WTC11 (cell line): ENCODE data around the gene ZNF423.

Experiments
- CREB1 ChIP-seq: sonication (generic); formaldehyde crosslinking; IDR thresholded peaks from 2 replicates; pipeline ENCODE4 v1.8.0; 2023; ENCODE audit warnings: mild to moderate bottlenecking, missing genetic modification reagents
- ETV6 ChIP-seq: sonication (generic); formaldehyde crosslinking; IDR thresholded peaks from 2 replicates; pipeline ENCODE4 v1.8.1; 2022; ENCODE audit warnings: mild to moderate bottlenecking, missing genetic modification reagents
- FOXJ3 ChIP-seq: sonication (generic); formaldehyde crosslinking; IDR thresholded peaks from 2 replicates; pipeline ENCODE4 v1.9.0; 2021; ENCODE audit warnings: missing genetic modification reagents, mild to moderate bottlenecking, borderline replicate concordance
- FOXK1 ChIP-seq: sonication (generic); formaldehyde crosslinking; IDR thresholded peaks from 2 replicates; pipeline ENCODE4 v1.8.0; 2022; ENCODE audit warnings: mild to moderate bottlenecking, moderate library complexity, missing genetic modification reagents
- GRHL2 ChIP-seq: fragments of 250-450 bp; sonication (Bioruptor Pico); IDR thresholded peaks from 2 replicates; pipeline ENCODE4 v1.8.0; 2022; ENCODE audit warnings: mild to moderate bottlenecking, moderate library complexity; ENCODE audit not compliant: insufficient replicate concordance, severe bottlenecking
- TF ChIP-seq, protein P1 (sequence below): sonication (generic); formaldehyde crosslinking; IDR thresholded peaks from 2 replicates; pipeline ENCODE4 v1.8.0; 2022; ENCODE audit warnings: mild to moderate bottlenecking, missing genetic modification reagents
- TF ChIP-seq, protein P2 (sequence below): sonication (generic); formaldehyde crosslinking; IDR thresholded peaks from 2 replicates; pipeline ENCODE4 v1.8.1; 2022; ENCODE audit warnings: mild to moderate bottlenecking, moderate library complexity, missing genetic modification reagents
- TF ChIP-seq, protein P3 (sequence below): fragments of 200-600 bp; IDR thresholded peaks from 2 replicates; pipeline ENCODE4 v1.8.0; 2022; ENCODE audit warnings: antibody characterized with exemption
- TF ChIP-seq, protein P4 (sequence below): sonication (generic); formaldehyde crosslinking; IDR thresholded peaks from 2 replicates; pipeline ENCODE4 v1.8.1; 2022; ENCODE audit warnings: low read depth, missing genetic modification reagents, borderline replicate concordance
- TF ChIP-seq, protein P5 (sequence below): sonication (generic); formaldehyde crosslinking; IDR thresholded peaks from 2 replicates; pipeline ENCODE4 v1.8.1; 2022; ENCODE audit warnings: mild to moderate bottlenecking, missing genetic modification reagents, moderate library complexity, borderline replicate concordance
- TF ChIP-seq, protein P6 (sequence below): sonication (generic); formaldehyde crosslinking; IDR thresholded peaks from 2 replicates; pipeline ENCODE4 v1.8.0; 2022; ENCODE audit warnings: missing genetic modification reagents
- TF ChIP-seq, protein P7 (sequence below): sonication (generic); formaldehyde crosslinking; IDR thresholded peaks from 2 replicates; pipeline ENCODE4 v1.8.1; 2023; ENCODE audit warnings: mild to moderate bottlenecking, missing genetic modification reagents, moderate library complexity

DNA sequence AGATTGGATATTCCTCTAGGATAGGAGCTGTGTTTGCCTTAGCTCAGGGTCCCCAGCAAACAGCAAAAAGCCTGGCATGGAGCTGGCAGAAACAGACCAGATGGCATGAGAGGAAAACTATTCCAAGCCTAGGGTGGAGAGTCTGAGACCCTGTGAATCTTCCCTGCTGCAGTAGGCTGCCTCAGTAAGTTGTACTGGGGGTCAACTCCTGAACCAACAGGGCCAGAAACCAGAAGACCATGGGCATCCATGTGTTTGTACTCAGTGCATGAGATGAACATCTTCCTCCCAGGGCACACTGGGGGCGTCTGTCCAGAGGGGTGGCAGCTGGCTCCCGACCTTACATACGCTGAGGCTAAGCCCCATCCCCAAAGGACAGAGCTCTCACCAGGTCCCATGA lies 267.9 kb downstream of the ZNF423 start:
- TF ChIP-seq, protein P1, sequence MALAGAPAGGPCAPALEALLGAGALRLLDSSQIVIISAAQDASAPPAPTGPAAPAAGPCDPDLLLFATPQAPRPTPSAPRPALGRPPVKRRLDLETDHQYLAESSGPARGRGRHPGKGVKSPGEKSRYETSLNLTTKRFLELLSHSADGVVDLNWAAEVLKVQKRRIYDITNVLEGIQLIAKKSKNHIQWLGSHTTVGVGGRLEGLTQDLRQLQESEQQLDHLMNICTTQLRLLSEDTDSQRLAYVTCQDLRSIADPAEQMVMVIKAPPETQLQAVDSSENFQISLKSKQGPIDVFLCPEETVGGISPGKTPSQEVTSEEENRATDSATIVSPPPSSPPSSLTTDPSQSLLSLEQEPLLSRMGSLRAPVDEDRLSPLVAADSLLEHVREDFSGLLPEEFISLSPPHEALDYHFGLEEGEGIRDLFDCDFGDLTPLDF: no peak
- no peak for TF ChIP-seq FOXJ3
- TF ChIP-seq, protein P2, sequence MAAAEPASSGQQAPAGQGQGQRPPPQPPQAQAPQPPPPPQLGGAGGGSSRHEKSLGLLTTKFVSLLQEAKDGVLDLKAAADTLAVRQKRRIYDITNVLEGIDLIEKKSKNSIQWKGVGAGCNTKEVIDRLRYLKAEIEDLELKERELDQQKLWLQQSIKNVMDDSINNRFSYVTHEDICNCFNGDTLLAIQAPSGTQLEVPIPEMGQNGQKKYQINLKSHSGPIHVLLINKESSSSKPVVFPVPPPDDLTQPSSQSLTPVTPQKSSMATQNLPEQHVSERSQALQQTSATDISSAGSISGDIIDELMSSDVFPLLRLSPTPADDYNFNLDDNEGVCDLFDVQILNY (CRISPR knock-in tag): no peak
- TF ChIP-seq, protein P3, sequence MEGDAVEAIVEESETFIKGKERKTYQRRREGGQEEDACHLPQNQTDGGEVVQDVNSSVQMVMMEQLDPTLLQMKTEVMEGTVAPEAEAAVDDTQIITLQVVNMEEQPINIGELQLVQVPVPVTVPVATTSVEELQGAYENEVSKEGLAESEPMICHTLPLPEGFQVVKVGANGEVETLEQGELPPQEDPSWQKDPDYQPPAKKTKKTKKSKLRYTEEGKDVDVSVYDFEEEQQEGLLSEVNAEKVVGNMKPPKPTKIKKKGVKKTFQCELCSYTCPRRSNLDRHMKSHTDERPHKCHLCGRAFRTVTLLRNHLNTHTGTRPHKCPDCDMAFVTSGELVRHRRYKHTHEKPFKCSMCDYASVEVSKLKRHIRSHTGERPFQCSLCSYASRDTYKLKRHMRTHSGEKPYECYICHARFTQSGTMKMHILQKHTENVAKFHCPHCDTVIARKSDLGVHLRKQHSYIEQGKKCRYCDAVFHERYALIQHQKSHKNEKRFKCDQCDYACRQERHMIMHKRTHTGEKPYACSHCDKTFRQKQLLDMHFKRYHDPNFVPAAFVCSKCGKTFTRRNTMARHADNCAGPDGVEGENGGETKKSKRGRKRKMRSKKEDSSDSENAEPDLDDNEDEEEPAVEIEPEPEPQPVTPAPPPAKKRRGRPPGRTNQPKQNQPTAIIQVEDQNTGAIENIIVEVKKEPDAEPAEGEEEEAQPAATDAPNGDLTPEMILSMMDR: no peak
- TF ChIP-seq FOXK1 (CRISPR knock-in tag): no peak
- TF ChIP-seq, protein P4, sequence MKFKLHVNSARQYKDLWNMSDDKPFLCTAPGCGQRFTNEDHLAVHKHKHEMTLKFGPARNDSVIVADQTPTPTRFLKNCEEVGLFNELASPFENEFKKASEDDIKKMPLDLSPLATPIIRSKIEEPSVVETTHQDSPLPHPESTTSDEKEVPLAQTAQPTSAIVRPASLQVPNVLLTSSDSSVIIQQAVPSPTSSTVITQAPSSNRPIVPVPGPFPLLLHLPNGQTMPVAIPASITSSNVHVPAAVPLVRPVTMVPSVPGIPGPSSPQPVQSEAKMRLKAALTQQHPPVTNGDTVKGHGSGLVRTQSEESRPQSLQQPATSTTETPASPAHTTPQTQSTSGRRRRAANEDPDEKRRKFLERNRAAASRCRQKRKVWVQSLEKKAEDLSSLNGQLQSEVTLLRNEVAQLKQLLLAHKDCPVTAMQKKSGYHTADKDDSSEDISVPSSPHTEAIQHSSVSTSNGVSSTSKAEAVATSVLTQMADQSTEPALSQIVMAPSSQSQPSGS (CRISPR knock-in tag): no peak
- no peak for TF ChIP-seq GRHL2
- TF ChIP-seq, protein P5, sequence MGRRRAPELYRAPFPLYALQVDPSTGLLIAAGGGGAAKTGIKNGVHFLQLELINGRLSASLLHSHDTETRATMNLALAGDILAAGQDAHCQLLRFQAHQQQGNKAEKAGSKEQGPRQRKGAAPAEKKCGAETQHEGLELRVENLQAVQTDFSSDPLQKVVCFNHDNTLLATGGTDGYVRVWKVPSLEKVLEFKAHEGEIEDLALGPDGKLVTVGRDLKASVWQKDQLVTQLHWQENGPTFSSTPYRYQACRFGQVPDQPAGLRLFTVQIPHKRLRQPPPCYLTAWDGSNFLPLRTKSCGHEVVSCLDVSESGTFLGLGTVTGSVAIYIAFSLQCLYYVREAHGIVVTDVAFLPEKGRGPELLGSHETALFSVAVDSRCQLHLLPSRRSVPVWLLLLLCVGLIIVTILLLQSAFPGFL: no peak
- TF ChIP-seq CREB1: no peak
- TF ChIP-seq, protein P6, sequence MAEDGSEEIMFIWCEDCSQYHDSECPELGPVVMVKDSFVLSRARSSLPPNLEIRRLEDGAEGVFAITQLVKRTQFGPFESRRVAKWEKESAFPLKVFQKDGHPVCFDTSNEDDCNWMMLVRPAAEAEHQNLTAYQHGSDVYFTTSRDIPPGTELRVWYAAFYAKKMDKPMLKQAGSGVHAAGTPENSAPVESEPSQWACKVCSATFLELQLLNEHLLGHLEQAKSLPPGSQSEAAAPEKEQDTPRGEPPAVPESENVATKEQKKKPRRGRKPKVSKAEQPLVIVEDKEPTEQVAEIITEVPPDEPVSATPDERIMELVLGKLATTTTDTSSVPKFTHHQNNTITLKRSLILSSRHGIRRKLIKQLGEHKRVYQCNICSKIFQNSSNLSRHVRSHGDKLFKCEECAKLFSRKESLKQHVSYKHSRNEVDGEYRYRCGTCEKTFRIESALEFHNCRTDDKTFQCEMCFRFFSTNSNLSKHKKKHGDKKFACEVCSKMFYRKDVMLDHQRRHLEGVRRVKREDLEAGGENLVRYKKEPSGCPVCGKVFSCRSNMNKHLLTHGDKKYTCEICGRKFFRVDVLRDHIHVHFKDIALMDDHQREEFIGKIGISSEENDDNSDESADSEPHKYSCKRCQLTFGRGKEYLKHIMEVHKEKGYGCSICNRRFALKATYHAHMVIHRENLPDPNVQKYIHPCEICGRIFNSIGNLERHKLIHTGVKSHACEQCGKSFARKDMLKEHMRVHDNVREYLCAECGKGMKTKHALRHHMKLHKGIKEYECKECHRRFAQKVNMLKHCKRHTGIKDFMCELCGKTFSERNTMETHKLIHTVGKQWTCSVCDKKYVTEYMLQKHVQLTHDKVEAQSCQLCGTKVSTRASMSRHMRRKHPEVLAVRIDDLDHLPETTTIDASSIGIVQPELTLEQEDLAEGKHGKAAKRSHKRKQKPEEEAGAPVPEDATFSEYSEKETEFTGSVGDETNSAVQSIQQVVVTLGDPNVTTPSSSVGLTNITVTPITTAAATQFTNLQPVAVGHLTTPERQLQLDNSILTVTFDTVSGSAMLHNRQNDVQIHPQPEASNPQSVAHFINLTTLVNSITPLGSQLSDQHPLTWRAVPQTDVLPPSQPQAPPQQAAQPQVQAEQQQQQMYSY (CRISPR knock-in tag): no peak
- no peak for TF ChIP-seq ETV6
- TF ChIP-seq, protein P7, sequence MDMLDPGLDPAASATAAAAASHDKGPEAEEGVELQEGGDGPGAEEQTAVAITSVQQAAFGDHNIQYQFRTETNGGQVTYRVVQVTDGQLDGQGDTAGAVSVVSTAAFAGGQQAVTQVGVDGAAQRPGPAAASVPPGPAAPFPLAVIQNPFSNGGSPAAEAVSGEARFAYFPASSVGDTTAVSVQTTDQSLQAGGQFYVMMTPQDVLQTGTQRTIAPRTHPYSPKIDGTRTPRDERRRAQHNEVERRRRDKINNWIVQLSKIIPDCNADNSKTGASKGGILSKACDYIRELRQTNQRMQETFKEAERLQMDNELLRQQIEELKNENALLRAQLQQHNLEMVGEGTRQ (CRISPR knock-in tag): no peak
